Right forelimb (tissue), 1 donor: Measurements from ENCODE around the gene NEDD4.
"Not testable (repeated sequence)": the region's sequence is repeated elsewhere in the genome, so short reads cannot be mapped to it uniquely, and the experiment has no call there.

Experiments
- DNase-seq: peaks from one replicate; pipeline ENCODE4 v3.0.0-alpha.2; 2018

NEDD4 gene

GRCh38 chr15:55821740-55822139, 171.7 kb downstream of the NEDD4 start:
- not testable (repeated sequence) for DNase-seq

- DNase-seq, result no peak
Observed at GRCh38 chr15:55820043-55820442, 173.4 kb downstream of the NEDD4 start.

GRCh38 chr15:55819397-55820034, 173.9 kb downstream of the NEDD4 start:
- DNase-seq, result no peak

- no peak for DNase-seq
Observed at GRCh38 chr15:55816017-55816416, 177.4 kb downstream of the NEDD4 start.

- DNase-seq, result no peak
Observed at GRCh38 chr15:55802600-55803376, 190.6 kb downstream of the NEDD4 start.

GRCh38 chr15:55800216-55800615, 193.2 kb downstream of the NEDD4 start:
- no peak for DNase-seq

- DNase-seq, result peak; percentile 68
Observed at GRCh38 chr15:55799291-55800212, 193.9 kb downstream of the NEDD4 start.

GRCh38 chr15:55796321-55796965, 197.0 kb downstream of the NEDD4 start:
- DNase-seq, result no peak

GRCh38 chr15:55795031-55795430, 198.4 kb downstream of the NEDD4 start:
- no peak for DNase-seq

- DNase-seq, result no peak
Observed at GRCh38 chr15:55791551-55792400, 201.6 kb downstream of the NEDD4 start.

- DNase-seq, result no peak
Observed at GRCh38 chr15:55789066-55789660, 204.2 kb downstream of the NEDD4 start.

- no peak for DNase-seq
Observed at GRCh38 chr15:55786341-55786740, 207.1 kb downstream of the NEDD4 start.

GRCh38 chr15:55785593-55785992, 207.8 kb downstream of the NEDD4 start:
- DNase-seq, result not testable (repeated sequence)

GRCh38 chr15:55784286-55784685, 209.1 kb downstream of the NEDD4 start:
- no peak for DNase-seq

GRCh38 chr15:55782901-55783300, 210.5 kb downstream of the NEDD4 start:
- no peak for DNase-seq

GRCh38 chr15:55780292-55780691, 213.1 kb downstream of the NEDD4 start:
- no peak for DNase-seq

GRCh38 chr15:55778932-55779331, 214.5 kb downstream of the NEDD4 start:
- no peak for DNase-seq
